CD8-positive, alpha-beta memory T cell (primary cell): ENCODE measurements around the gene GRK1. TPM values are rescaled to one million over a fixed set of nuclear protein-coding genes. Genes with fewer than 3 reads are reported as not detected.

ENCODE experiments used
- CTCF ChIA-PET: fragments of 350-600 bp; sonication (Branson Sonifier 250); formaldehyde crosslinking; loops from one replicate; lab custom pipeline; 2021; ENCODE audit warnings: antibody characterized with exemption; lab: Charles Lee
- POLR2A ChIA-PET: fragments of 350-600 bp; sonication (Branson Sonifier 250); formaldehyde crosslinking; loops from one replicate; lab custom pipeline; 2021; ENCODE audit warnings: antibody characterized with exemption; lab: Charles Lee
- DNase-seq, 5 donors: peaks; one replicate each; pipeline versions ENCODE4 v3.0.0 to v3.0.0-alpha.2; 2020 to 2022; ENCODE audit warnings: mixed read lengths in 1 of 5
- H3K27ac ChIP-seq: one replicate; pipeline ENCODE4 v1.7.0; 2013; ENCODE audit warnings: low read depth, mild to moderate bottlenecking, low read length, moderate library complexity
- H3K27me3 ChIP-seq: 2 replicates; pipeline ENCODE4 v1.7.0; 2013; ENCODE audit warnings: low read length, mild to moderate bottlenecking; ENCODE audit not compliant: insufficient read depth, poor library complexity, severe bottlenecking
- H3K36me3 ChIP-seq: 2 replicates; pipeline ENCODE4 v1.7.0; 2013; ENCODE audit warnings: mild to moderate bottlenecking, low read length, moderate library complexity; ENCODE audit not compliant: insufficient read depth
- H3K4me1 ChIP-seq: 2 replicates; pipeline ENCODE4 v1.7.0; 2013; ENCODE audit warnings: mild to moderate bottlenecking, low read length, moderate library complexity; ENCODE audit not compliant: insufficient read depth
- H3K4me3 ChIP-seq: 2 replicates; pipeline ENCODE4 v1.7.0; 2013; ENCODE audit warnings: mild to moderate bottlenecking, low read length
- H3K9me3 ChIP-seq: 2 replicates; pipeline ENCODE4 v1.7.0; 2013; ENCODE audit warnings: mild to moderate bottlenecking, low read length
- H3K27ac Mint-ChIP-seq, 8 donors: one replicate each; pipeline ENCODE4 v1.8.0; 2020 to 2021; ENCODE audit warnings: mixed read lengths in 8 of 8, mild to moderate bottlenecking in 6 of 8, inconsistent platforms in 3 of 8, moderate library complexity in 3 of 8
- H3K27me3 Mint-ChIP-seq, 2 donors: one replicate each; pipeline ENCODE4 v1.8.0; 2020 to 2021; ENCODE audit warnings: mixed read lengths in 2 of 2, mild to moderate bottlenecking in 1 of 2, moderate library complexity in 1 of 2
- H3K36me3 Mint-ChIP-seq, 3 donors: one replicate each; pipeline ENCODE4 v1.8.0; 2020 to 2021; ENCODE audit warnings: mixed read lengths in 3 of 3, inconsistent platforms in 1 of 3, mild to moderate bottlenecking in 1 of 3
- H3K4me1 Mint-ChIP-seq, 3 donors: one replicate each; pipeline ENCODE4 v1.8.0; 2020 to 2021; ENCODE audit warnings: mixed read lengths in 3 of 3, inconsistent platforms in 1 of 3, mild to moderate bottlenecking in 1 of 3
- H3K4me3 Mint-ChIP-seq, 7 donors: one replicate each; pipeline ENCODE4 v1.8.0; 2020 to 2021; ENCODE audit warnings: mixed read lengths in 7 of 7, mild to moderate bottlenecking in 6 of 7, moderate library complexity in 4 of 7, inconsistent platforms in 2 of 7
- H3K9me3 Mint-ChIP-seq, 5 donors: one replicate each; pipeline ENCODE4 v1.8.0; 2020 to 2022; ENCODE audit warnings: mixed read lengths in 5 of 5, mild to moderate bottlenecking in 3 of 5, moderate library complexity in 2 of 5, inconsistent platforms in 1 of 5
- polyA plus RNA-seq: library from polyadenylated mRNA; unstranded; fragments of 300-500 nt; fragmentation: Illumina TruSeq; gene quantifications from one replicate; pipeline ENCODE4 v1.2.3, GENCODE V29; 2021
- total RNA-seq, 2 experiments: library from RNA; stranded (reverse); gene quantifications; one replicate each; pipeline ENCODE4 v1.2.3, GENCODE V29; 2021

The GRK1 gene
- total and polyA plus RNA-seq, 3 experiments from 2014 or later, result not detected

DNA sequence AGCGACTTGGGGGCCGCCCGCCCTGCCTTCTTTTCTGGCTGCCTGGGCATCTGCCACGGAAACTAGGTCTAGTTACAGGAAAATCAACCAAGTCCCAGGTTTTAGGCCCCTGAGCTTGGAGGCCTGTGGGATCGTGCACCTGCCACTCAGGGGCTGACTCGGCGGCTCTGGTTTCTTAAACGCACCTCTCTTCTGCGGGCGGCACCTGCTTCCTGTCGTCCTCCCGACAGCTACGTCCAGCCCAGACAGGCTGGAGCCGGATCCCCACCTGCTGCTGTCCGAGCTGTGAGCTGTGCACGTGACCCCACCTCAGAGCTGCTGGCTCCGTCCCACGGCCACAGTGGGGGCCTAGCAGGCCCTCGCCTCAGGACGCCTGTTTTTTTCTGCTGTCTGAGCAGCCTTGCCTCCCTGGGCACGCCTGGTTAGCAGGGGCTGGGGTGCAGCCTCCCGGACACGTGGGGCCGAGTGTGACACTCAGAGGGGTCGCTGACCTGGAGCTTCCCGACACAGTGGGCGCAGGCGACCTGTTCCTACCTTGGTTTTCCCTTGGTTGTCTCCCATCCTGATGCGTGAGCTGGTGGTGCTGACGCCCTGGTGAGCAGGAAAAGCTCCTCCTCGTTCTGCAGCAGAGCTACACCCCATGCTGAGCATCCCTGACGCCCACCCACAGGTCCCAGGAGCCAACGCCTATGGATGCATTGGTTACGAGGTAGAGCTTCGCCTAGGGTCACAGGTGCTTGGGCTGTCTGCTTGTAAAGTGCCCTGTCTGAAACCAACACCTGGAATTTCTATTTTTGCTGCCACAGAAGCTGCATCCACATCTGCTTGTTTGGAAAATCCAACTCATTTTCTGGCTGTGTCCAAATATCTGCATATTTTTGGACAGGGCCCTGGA is 109.5 kb downstream of the GRK1 start:
- Histone ChIP-seq H3K4me3 (no peak overlapping the region), H3K36me3 (no peaks in the 10 kb centered on the region), H3K4me1 (no peaks in the 10 kb centered on the region), H3K9me3 (no peaks in the 10 kb centered on the region), H3K27me3 (peaks cover 7% of the 10 kb centered on the region), H3K27ac (no peak overlapping the region)
- Mint-ChIP-seq H3K27ac (no peak overlapping the region), H3K36me3 (no peaks in the 10 kb centered on the region), H3K4me3 (no peak overlapping the region), H3K9me3 (peaks cover 0 to 8% (median 3%) of the 10 kb centered on the region in 5 donors), H3K27me3 (peaks cover 12 to 24% of the 10 kb centered on the region in 2 donors), H3K4me1 (peaks cover 0 to 9% (median 7%) of the 10 kb centered on the region in 3 donors)
- ChIA-PET POLR2A (no interaction called here), CTCF (no interaction called here)
- no peak for DNase-seq

DNA sequence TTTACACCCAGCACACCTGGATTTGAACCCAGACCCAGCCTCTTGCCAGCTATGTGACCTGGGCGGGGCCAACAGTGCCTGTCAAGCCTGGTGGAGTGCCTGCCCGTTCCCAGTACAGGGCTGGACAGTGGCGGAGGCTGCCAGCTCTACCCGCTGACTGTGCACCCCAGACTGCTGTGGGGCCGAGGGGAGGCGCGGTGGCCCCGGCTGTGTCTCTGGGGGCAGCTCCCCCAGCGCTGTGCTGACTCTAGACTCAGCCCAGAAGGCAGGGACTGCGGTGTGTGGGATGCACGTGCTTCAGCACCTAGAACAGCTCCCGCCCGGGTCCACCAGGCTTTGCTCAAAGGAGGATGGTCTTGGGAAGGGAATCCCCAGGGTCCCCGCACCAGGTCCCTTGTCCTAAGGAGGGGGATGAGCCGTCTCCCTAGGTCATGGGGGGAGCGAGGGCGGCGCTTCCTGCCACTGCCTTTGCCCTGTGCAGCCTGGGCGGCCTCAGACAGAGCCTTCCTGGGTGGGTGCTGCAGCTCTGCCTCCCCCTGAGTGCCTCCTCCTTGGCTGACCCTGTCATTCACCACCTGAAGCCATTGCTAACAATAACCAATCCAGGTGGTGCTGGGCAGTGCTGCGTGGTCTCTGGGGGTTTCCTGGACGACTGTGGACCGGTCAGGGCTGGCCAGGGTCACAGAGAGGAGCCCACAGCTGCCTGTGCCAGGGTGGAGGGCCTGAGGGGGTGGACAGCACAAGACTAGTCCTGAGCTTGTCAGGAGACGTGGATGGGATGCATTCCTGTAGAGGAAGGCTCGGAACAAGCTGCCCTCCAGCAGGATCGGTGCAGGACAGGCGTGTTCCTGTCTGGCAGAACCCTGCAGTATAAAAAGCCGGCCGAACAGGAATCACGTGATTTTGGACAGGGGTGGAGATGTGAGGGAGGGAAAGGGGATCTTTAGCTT is 110.6 kb downstream of the GRK1 start:
- no peak overlapping the region for H3K27ac Mint-ChIP-seq
- Histone ChIP-seq H3K27ac (no peak overlapping the region), H3K36me3 (no peaks in the 10 kb centered on the region), H3K27me3 (peaks cover 7% of the 10 kb centered on the region), H3K9me3 (no peaks in the 10 kb centered on the region), H3K4me3 (no peak overlapping the region), H3K4me1 (no peaks in the 10 kb centered on the region)
- H3K36me3 Mint-ChIP-seq, result no peaks in the 10 kb centered on the region
- H3K9me3 Mint-ChIP-seq, result peaks cover 0 to 3% (median 0%) of the 10 kb centered on the region in 5 donors
- H3K4me3 Mint-ChIP-seq, result no peak overlapping the region
- POLR2A ChIA-PET, result no interaction called here
- CTCF ChIA-PET, result no interaction called here
- DNase-seq, result no peak
- H3K27me3 Mint-ChIP-seq, result peaks cover 12 to 24% of the 10 kb centered on the region in 2 donors
- H3K4me1 Mint-ChIP-seq, result peaks cover 0 to under 1% (median 0%) of the 10 kb centered on the region in 3 donors

DNA sequence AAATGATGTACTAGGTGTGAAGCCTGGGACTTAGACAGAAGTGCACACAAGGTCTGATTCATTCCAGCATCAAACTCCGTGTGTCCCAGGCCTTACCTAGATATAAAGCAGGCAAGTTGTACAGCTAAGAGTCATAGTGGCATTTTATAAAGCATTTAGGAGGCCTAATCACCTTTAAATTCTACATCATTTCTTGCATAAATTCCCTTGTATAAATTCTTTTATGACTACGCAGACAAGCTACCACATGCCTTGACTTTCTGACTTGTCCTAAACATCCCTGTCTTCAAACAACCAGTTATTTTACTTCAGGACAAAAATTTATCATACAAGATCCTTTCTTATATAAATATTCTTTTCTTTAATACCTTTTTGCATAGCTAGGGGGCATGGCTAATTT is 114.6 kb downstream of the GRK1 start:
- Mint-ChIP-seq H3K9me3 (no peaks in the 10 kb centered on the region), H3K36me3 (no peaks in the 10 kb centered on the region), H3K4me1 (no peaks in the 10 kb centered on the region), H3K27me3 (peaks cover 19 to 46% of the 10 kb centered on the region in 2 donors), H3K27ac (no peak overlapping the region), H3K4me3 (no peak overlapping the region)
- DNase-seq, result no peak
- H3K4me3 ChIP-seq, result no peak overlapping the region
- ChIA-PET CTCF (no interaction called here), POLR2A (no interaction called here)
- H3K9me3 ChIP-seq, result no peaks in the 10 kb centered on the region
- no peak overlapping the region for H3K27ac ChIP-seq
- no peaks in the 10 kb centered on the region for H3K4me1 ChIP-seq
- H3K36me3 ChIP-seq, result no peaks in the 10 kb centered on the region
- peaks cover 6% of the 10 kb centered on the region for H3K27me3 ChIP-seq

DNA sequence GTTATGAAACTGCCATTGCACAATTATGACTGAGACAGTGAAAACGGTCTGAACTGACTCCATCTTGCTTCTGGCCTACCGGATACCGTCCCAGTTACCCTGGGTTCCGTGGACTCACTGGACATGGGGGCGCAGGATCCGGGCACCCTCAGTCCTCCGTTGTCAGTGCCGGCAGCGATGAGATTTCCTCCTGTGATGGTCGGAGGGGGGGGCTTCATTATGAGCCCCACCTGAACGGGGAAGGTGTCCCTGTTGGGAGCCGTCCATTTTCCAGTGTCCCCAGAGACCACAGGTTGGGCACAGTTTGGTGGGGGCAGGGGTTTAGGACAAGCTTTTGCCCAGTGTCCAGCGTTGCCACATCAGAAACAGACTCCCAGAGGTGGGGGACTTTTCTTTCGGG is 115.5 kb downstream of the GRK1 start:
- Histone ChIP-seq H3K27ac (no peak overlapping the region), H3K9me3 (no peaks in the 10 kb centered on the region), H3K4me1 (no peaks in the 10 kb centered on the region), H3K4me3 (no peak overlapping the region), H3K27me3 (no peaks in the 10 kb centered on the region), H3K36me3 (no peaks in the 10 kb centered on the region)
- peaks cover 19 to 42% of the 10 kb centered on the region in 2 donors for H3K27me3 Mint-ChIP-seq
- no peak overlapping the region for H3K4me3 Mint-ChIP-seq
- CTCF ChIA-PET, result no interaction called here
- no peak for DNase-seq
- POLR2A ChIA-PET, result no interaction called here
- H3K4me1 Mint-ChIP-seq, result no peaks in the 10 kb centered on the region
- H3K36me3 Mint-ChIP-seq, result no peaks in the 10 kb centered on the region
- no peaks in the 10 kb centered on the region for H3K9me3 Mint-ChIP-seq
- no peak overlapping the region for H3K27ac Mint-ChIP-seq

DNA sequence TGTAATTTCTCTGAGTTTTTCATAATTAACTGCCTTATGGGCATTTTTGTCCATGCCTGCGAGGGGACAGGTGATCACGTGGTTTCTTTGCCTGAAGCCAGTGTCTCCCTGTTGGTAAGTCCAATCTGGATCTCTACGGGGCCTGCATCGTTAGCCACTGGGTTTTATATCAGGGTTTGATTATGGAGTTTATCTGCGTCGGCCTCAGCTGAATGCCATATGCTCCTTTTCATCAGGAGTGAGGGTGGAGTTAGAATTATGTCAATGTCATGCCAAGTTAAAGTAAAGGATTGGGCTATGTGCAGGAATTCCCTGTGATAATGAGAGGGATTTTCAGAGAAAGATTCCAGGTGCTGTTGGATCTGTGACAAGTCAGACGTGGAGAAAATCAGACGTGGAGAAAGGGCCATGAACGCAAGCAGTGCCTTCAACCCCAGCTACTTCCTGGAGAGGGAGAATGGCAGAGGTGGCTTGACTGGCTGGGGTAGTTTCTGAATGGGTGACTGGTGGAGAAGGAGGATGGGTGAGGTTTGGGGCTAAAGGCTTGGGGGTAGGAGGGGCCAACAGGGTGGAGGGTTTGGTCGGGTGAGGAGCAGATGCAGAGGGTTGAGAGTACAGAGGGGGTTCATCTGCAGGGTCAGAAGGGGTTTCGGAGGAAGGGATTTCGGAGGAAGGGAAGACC is 116.3 kb downstream of the GRK1 start:
- no peaks in the 10 kb centered on the region for H3K36me3 Mint-ChIP-seq
- H3K4me3 Mint-ChIP-seq, result no peak overlapping the region
- Histone ChIP-seq H3K36me3 (no peaks in the 10 kb centered on the region), H3K4me1 (no peaks in the 10 kb centered on the region), H3K9me3 (no peaks in the 10 kb centered on the region), H3K27me3 (no peaks in the 10 kb centered on the region), H3K27ac (no peak overlapping the region), H3K4me3 (no peak overlapping the region)
- CTCF ChIA-PET, result no interaction called here
- no peak for DNase-seq
- POLR2A ChIA-PET, result no interaction called here
- no peaks in the 10 kb centered on the region for H3K9me3 Mint-ChIP-seq
- no peak overlapping the region for H3K27ac Mint-ChIP-seq
- H3K27me3 Mint-ChIP-seq, result peaks cover 14 to 37% of the 10 kb centered on the region in 2 donors
- H3K4me1 Mint-ChIP-seq, result no peaks in the 10 kb centered on the region

DNA sequence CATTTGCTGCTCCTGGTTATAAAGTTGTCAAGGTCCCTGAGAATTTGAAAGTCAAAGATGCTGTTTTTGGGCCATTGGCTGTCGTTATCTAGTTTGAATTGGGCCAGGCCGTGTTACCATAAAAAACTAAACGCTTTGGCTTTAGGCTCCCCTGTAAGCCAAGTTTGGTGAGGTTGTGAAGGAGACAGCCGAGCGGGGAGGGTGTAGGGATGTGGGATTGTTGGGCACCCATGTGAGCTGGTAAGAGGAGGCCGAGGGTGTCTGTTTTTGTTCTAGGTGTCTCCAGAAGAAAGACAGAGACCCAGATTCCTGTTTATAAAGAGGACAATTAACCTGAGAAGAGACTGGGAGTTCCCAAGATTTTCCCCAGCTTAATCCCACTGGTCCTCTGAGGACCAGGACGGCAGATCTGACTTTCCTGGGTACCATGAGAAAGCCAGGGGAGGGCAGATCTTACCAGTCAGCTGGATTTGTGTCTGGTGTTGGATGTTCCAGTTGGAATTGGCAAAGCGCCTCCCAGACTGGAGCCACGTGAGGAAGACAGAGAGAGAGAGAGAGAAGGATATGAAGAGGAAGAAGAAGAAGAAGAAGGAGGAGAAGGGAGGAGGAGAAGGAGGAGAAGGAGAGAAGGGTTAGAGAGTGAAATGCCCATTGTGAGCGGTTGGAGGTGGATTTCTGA is 117.1 kb downstream of the GRK1 start:
- no peak overlapping the region for H3K4me3 ChIP-seq
- Mint-ChIP-seq H3K9me3 (no peaks in the 10 kb centered on the region), H3K27me3 (peaks cover 10 to 33% of the 10 kb centered on the region in 2 donors), H3K27ac (no peak overlapping the region), H3K36me3 (no peaks in the 10 kb centered on the region), H3K4me3 (no peak overlapping the region), H3K4me1 (no peaks in the 10 kb centered on the region)
- H3K9me3 ChIP-seq, result no peaks in the 10 kb centered on the region
- DNase-seq, result no peak
- ChIA-PET POLR2A (no interaction called here), CTCF (no interaction called here)
- no peaks in the 10 kb centered on the region for H3K27me3 ChIP-seq
- H3K4me1 ChIP-seq, result no peaks in the 10 kb centered on the region
- no peak overlapping the region for H3K27ac ChIP-seq
- H3K36me3 ChIP-seq, result no peaks in the 10 kb centered on the region

DNA sequence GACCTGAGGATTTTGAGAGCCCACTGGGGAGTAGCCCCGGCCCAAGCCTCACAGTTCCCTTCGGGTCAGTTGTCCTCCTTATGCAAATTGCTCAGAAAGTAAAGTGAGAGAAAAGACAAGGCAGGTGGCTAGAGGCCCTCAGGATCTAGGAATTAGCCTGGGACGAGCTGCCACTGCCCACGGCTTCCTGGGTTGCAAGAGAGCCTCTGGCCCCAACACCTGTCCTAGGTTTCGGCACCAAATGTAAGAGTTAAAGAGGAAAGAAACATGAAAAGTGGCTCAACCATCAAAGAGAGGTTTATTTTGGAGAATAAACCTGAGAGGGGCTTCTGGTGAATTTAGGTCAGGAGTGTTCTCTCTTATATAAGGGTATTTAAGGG is 117.6 kb downstream of the GRK1 start:
- ChIA-PET POLR2A (no interaction called here), CTCF (no interaction called here)
- no peaks in the 10 kb centered on the region for H3K9me3 Mint-ChIP-seq
- Histone ChIP-seq H3K36me3 (no peaks in the 10 kb centered on the region), H3K9me3 (no peaks in the 10 kb centered on the region), H3K4me3 (no peak overlapping the region), H3K27me3 (no peaks in the 10 kb centered on the region), H3K27ac (no peak overlapping the region), H3K4me1 (no peaks in the 10 kb centered on the region)
- no peak overlapping the region for H3K4me3 Mint-ChIP-seq
- H3K4me1 Mint-ChIP-seq, result no peaks in the 10 kb centered on the region
- peaks cover 12 to 32% of the 10 kb centered on the region in 2 donors for H3K27me3 Mint-ChIP-seq
- DNase-seq, result no peak
- no peak overlapping the region for H3K27ac Mint-ChIP-seq
- H3K36me3 Mint-ChIP-seq, result no peaks in the 10 kb centered on the region
